Peyer's patch (tissue), 4 donors: ENCODE measurements around the gene TM4SF18. TPM values are rescaled to one million over a fixed set of nuclear protein-coding genes. Genes with fewer than 3 reads are reported as not detected.
"Not testable (repeated sequence)": the region's sequence is repeated elsewhere in the genome, so short reads cannot be mapped to it uniquely, and the experiment has no call there.

Experiments
- DNase-seq, 3 donors: peaks; one replicate each; pipeline ENCODE4 v3.0.0-alpha.2; 2017 to 2019
- H3K27ac ChIP-seq, 4 donors: fragments of 200-600 bp; sonication (generic); one replicate each; pipeline ENCODE4 v1.5.1; 2016 to 2019
- H3K27me3 ChIP-seq, 2 donors: fragments of 200-600 bp; sonication (generic); one replicate each; pipeline ENCODE4 v1.5.1; 2019
- H3K36me3 ChIP-seq, 3 donors: fragments of 200-600 bp; sonication (generic); one replicate each; pipeline ENCODE4 v1.5.1; 2016 to 2019
- H3K4me1 ChIP-seq, 4 donors: fragments of 200-600 bp; sonication (generic); one replicate each; pipeline ENCODE4 v1.5.1; 2016 to 2019
- H3K4me3 ChIP-seq, 4 donors: fragments of 200-600 bp; sonication (generic); 1 replicate in 3 of 4; 2 replicates in 1 of 4; pipeline ENCODE4 v1.5.1; 2016 to 2019; ENCODE audit warnings: mild to moderate bottlenecking in 1 of 4
- H3K9me3 ChIP-seq, 4 donors: fragments of 200-600 bp; sonication (generic); one replicate each; pipeline ENCODE4 v1.5.1; 2016 to 2019; ENCODE audit warnings: mild to moderate bottlenecking in 1 of 4
- CTCF ChIP-seq, 6 experiments: fragments of 450-650 bp in 4 of 6; fragments of 200-600 bp in 2 of 6; sonication (generic) in 1 of 6; IDR thresholded peaks; one replicate each; pipeline ENCODE4 v1.5.1; 2017 to 2019; ENCODE audit warnings: antibody characterized with exemption in 6 of 6, mild to moderate bottlenecking in 3 of 6, moderate library complexity in 1 of 6
- POLR2A ChIP-seq, 2 donors: fragments of 450-650 bp; IDR thresholded peaks; one replicate each; pipeline ENCODE4 v1.5.1; 2017; ENCODE audit warnings: antibody characterized with exemption in 2 of 2, mild to moderate bottlenecking in 2 of 2, moderate library complexity in 2 of 2
- total RNA-seq, 4 donors: library from RNA; depleted of rRNA; stranded (reverse); fragments of >200 nt; gene quantifications; one replicate each; pipeline ENCODE4 v1.1.0, GENCODE V29; 2016

The TM4SF18 gene
- total RNA-seq: 1 to 10 TPM; 1.1 to 6.6 (median 3.3) TPM

- H3K4me3 ChIP-seq: no peak within 1 kb of the TSS
- TF ChIP-seq POLR2A (IDR thresholded peaks at IDR 0.05): no peak
- TF ChIP-seq CTCF (IDR thresholded peaks at IDR 0.05): no peak
- no peaks in the 10 kb centered on the region for H3K27me3 ChIP-seq
- peak within 1 kb of the TSS in 1 of 4 donors; percentile 49 for H3K27ac ChIP-seq
- no peaks in the 10 kb centered on the region for H3K36me3 ChIP-seq
- no peak for DNase-seq
- no peaks in the 10 kb centered on the region for H3K4me1 ChIP-seq
- H3K9me3 ChIP-seq: no peaks in the 10 kb centered on the region
Measured at GRCh38 chr3:149333176-149333859, at the start of gene TM4SF18. TSS of gene TM4SF18 (minus strand) at chr3:149333636. CDS start at chr3:149333382, 254 bp downstream.

- H3K27ac ChIP-seq: no peak overlapping the region
- no peak for DNase-seq
- H3K27me3 ChIP-seq: no peaks in the 10 kb centered on the region
- no peaks in the 10 kb centered on the region for H3K36me3 ChIP-seq
- no peak overlapping the region for H3K4me3 ChIP-seq
- peaks cover 0 to 16% (median 0%) of the 10 kb centered on the region in 4 donors for H3K4me1 ChIP-seq
- no peaks in the 10 kb centered on the region for H3K9me3 ChIP-seq
- TF ChIP-seq POLR2A (IDR thresholded peaks at IDR 0.05): no peak
Measured at GRCh38 chr3:149382518-149382917, 49.1 kb upstream of the TM4SF18 start.

GRCh38 chr3:149382101-149382467, 48.6 kb upstream of the TM4SF18 start:
- no peaks in the 10 kb centered on the region for H3K27me3 ChIP-seq
- H3K9me3 ChIP-seq: no peaks in the 10 kb centered on the region
- no peaks in the 10 kb centered on the region for H3K36me3 ChIP-seq
- peaks cover 0 to 15% (median 0%) of the 10 kb centered on the region in 4 donors for H3K4me1 ChIP-seq
- H3K4me3 ChIP-seq: no peak overlapping the region
- H3K27ac ChIP-seq: no peak overlapping the region
- DNase-seq: no peak
- TF ChIP-seq POLR2A (IDR thresholded peaks at IDR 0.05): no peak
- no peak for TF ChIP-seq CTCF (IDR thresholded peaks at IDR 0.05)

GRCh38 chr3:149381173-149382100, 48.0 kb upstream of the TM4SF18 start:
- H3K27ac ChIP-seq: peak overlapping the region in 1 of 4 donors; percentile 1
- TF ChIP-seq CTCF (IDR thresholded peaks at IDR 0.05) (no peak), POLR2A (IDR thresholded peaks at IDR 0.05) (no peak)

GRCh38 chr3:149380220-149380619, 46.8 kb upstream of the TM4SF18 start:
- H3K9me3 ChIP-seq, H3K4me3 ChIP-seq, DNase-seq, H3K27me3 ChIP-seq, H3K36me3 ChIP-seq, H3K27ac ChIP-seq: not testable (repeated sequence)
- peaks cover 0 to 15% (median 0%) of the 10 kb centered on the region in 4 donors for H3K4me1 ChIP-seq

More at GRCh38 chr3:149381173-149382100, 48.0 kb upstream of the TM4SF18 start:
- no peak overlapping the region for H3K4me3 ChIP-seq
- H3K4me1 ChIP-seq: peaks cover 0 to 15% (median 0%) of the 10 kb centered on the region in 4 donors
- no peak for DNase-seq
- H3K27me3 ChIP-seq: no peaks in the 10 kb centered on the region
- no peaks in the 10 kb centered on the region for H3K36me3 ChIP-seq
- no peaks in the 10 kb centered on the region for H3K9me3 ChIP-seq

- no peak overlapping the region for H3K4me3 ChIP-seq
- H3K4me1 ChIP-seq: peaks cover 0 to 15% (median 0%) of the 10 kb centered on the region in 4 donors
- no peaks in the 10 kb centered on the region for H3K27me3 ChIP-seq
- H3K9me3 ChIP-seq: no peaks in the 10 kb centered on the region
- H3K36me3 ChIP-seq: no peaks in the 10 kb centered on the region
- DNase-seq: no peak
- H3K27ac ChIP-seq: peak overlapping the region in 3 of 4 donors; percentile 67 to 83 (median 69)
- no peak for TF ChIP-seq CTCF (IDR thresholded peaks at IDR 0.05)
- no peak for TF ChIP-seq POLR2A (IDR thresholded peaks at IDR 0.05)
Measured at GRCh38 chr3:149378478-149379309, 45.3 kb upstream of the TM4SF18 start.
